GM18951 (cell line): ENCODE measurements around the gene APOBEC3G.

Source experiments
- POLR2A ChIP-seq: IDR thresholded peaks from 4 replicates; pipeline ENCODE4 v1.6.1; 2011; ENCODE audit warnings: mild to moderate bottlenecking; ENCODE audit not compliant: insufficient read length, insufficient read depth; ENCODE audit errors: extremely low read depth
- in situ Hi-C: fragments of 300-500 bp; cut with MboI; formaldehyde crosslinking; loops from one replicate; pipeline ENCODE4 v1.12.0; 2022; ENCODE audit warnings: low sequenced_read_pairs, mixed read lengths, inconsistent platforms; ENCODE audit not compliant: unreplicated experiment

Gene APOBEC3G

DNA sequence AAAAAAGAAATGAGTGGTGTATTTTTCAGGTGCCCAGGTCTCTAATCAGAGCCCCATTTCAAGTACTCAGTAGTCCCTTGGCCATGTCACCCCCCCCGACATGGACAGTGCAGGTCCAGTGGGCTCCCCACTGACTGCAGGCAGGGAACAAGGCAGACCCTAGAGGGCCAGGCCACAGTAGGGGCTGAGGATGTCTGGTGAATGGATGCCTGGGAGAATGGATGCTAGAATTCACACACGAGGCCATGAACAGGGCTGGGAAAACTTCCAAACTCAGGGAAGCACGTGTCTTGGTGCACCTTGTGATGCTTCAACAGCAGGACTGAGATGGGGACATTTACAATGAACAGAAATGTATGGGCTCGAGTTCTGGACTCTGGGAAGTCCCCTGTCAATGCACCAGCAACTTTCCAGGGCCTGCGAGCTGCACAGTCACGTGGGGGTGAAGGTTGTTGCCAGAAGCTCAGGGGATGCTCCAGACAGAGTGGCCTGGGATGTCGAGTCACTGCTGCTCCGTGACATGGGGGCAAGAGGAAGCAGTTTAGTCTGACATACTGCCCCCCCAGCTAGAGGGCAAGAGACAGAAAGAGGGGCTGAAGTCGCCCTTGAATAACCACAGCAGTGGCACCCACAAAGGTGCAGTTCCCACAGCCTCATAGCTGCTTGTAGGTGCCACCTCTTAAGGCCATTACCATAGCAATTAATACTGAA is 3.1 kb downstream of the APOBEC3G start:
- peak; percentile 22 for TF ChIP-seq POLR2A
- in situ Hi-C loops: no loop called here

GRCh38 chr22:39081016-39081415 is 3.9 kb downstream of the APOBEC3G start:
- no peak for TF ChIP-seq POLR2A
- in situ Hi-C loops: no loop called here

- in situ Hi-C loops: no loop called here
- TF ChIP-seq POLR2A: no peak
These were observed 4.5 kb downstream of the APOBEC3G start for GRCh38 chr22:39081598-39081997.

- TF ChIP-seq POLR2A: no peak
- in situ Hi-C loops: no loop called here
These were observed 6.4 kb downstream of the APOBEC3G start for GRCh38 chr22:39083212-39084165.

DNA sequence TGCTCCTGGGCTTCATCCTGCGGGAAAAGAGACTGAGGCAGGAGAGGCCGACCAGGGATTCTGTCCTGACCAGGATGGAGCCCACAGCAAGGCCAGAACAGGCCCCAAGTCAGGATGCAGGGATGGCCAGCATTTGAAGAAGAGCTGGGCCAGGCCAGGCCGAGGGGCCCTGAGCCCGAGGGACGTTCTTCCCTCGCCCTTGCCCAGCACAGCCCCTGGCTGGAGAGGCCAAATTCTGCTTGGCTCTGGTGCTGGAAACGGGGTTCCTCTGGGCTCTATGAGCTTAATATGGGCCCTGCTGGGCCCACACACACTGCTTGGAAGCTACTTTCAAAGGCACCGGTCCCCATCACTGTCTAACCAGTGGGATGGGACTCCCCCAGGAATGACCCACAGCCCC is 7.6 kb downstream of the APOBEC3G start:
- TF ChIP-seq POLR2A: no peak
- in situ Hi-C loops: no loop called here

DNA sequence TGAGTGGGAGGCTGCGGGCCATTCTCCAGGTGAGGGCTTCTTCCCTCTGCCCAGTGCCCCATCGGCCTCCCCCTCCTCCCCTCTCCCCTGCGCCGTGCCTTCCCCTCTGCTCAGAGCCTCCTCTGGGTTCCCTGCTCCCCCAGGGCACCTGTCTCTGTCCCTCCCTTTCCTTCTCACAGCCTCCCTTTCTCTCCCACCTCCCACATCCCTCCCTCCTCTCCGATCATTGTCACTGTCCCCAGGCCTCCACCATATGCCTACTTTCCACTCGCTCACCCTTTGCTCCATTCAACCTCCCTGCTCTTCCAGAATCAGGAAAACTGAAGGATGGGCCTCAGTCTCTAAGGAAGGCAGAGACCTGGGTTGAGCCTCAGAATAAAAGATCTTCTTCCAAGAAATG is 10.0 kb downstream of the APOBEC3G start:
- in situ Hi-C loops: no loop called here
- no peak for TF ChIP-seq POLR2A

GRCh38 chr22:39087881-39088684 is 11.0 kb downstream of the APOBEC3G start:
- in situ Hi-C loops: no loop called here
- peak; percentile 28 for TF ChIP-seq POLR2A

- TF ChIP-seq POLR2A: no peak
- in situ Hi-C loops: no loop called here
These were observed 11.6 kb downstream of the APOBEC3G start for GRCh38 chr22:39088685-39089032.

GRCh38 chr22:39089928-39090327 is 12.9 kb downstream of the APOBEC3G start:
- TF ChIP-seq POLR2A: no peak
- in situ Hi-C loops: no loop called here

DNA sequence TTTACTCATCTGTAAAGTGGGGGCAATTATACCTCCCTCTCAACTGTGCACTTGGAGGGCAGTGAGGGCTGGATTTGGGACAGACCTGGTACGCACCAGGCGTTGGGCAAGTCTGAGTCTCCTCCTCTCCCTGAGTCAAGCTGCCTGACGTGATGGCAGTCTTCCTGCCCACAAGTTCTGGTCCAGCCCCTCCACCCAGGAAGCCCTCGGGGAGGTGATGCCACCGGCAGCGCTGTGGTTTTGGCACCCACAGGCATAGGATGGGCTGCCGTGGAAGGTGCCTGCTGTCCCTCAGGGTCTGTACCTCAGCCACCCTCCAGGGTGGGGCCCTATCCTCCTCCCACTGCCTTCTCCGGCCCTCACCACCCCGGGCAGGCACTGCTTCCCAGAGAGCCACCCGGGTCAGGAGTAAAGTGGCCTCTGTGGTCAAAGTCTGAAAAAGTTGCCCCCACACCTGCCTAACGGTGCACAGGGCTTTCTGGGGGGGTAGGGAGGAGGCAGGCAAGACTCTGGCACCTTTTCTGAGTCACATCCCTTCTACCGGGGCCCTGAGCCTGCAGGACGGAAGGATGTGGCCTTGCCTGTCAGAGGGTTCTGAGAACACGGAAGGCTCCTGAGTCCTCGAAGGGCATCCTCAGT is 13.5 kb downstream of the APOBEC3G start:
- in situ Hi-C loops: no loop called here

GRCh38 chr22:39091126-39092081 is 14.3 kb downstream of the APOBEC3G start:
- no peak for TF ChIP-seq POLR2A
- in situ Hi-C loops: no loop called here

More for the DNA sequence above, 13.5 kb downstream of the APOBEC3G start:
- no peak for TF ChIP-seq POLR2A
